ENCODE measurements around the gene ACTR1B. TPM values are rescaled to one million over a fixed set of nuclear protein-coding genes. Genes with fewer than 3 reads are reported as not detected.
"Not testable (repeated sequence)": the region's sequence is repeated elsewhere in the genome, so short reads cannot be mapped to it uniquely, and the experiment has no call there.

ACTR1B gene
- total RNA-seq, 4 donors from 2014 or later = 33.2 to 91.2 (median 69.3) TPM

- TF ChIP-seq CTCF (IDR thresholded peaks at IDR 0.05) = no peak
- TF ChIP-seq POLR2A (IDR thresholded peaks at IDR 0.05) = no peak
- Histone ChIP-seq H3K9me3 (no peaks in the 10 kb centered on the region), H3K4me1 (no peaks in the 10 kb centered on the region), H3K27me3 (no peaks in the 10 kb centered on the region), H3K4me3 (no peak overlapping the region), H3K36me3 (no peaks in the 10 kb centered on the region), H3K27ac (no peak overlapping the region)
- no peak for DNase-seq
- intact Hi-C loops (cut with DNase I; ENCODE audit: low total_unique reads) = no loop called here
These were observed 19.7 kb downstream of the ACTR1B start for GRCh38 chr2:97644023-97644717.

GRCh38 chr2:97626049-97626430, 37.8 kb downstream of the ACTR1B start:
- intact Hi-C loops (cut with DNase I; ENCODE audit: low total_unique reads); H3K36me3 ChIP-seq; H3K4me3 ChIP-seq; H3K9me3 ChIP-seq; H3K27me3 ChIP-seq; DNase-seq; H3K4me1 ChIP-seq; H3K27ac ChIP-seq: not testable (repeated sequence)

GRCh38 chr2:97625354-97626048, 38.3 kb downstream of the ACTR1B start:
- intact Hi-C loops (cut with DNase I; ENCODE audit: low total_unique reads); DNase-seq; H3K9me3 ChIP-seq; H3K4me3 ChIP-seq; H3K36me3 ChIP-seq; H3K4me1 ChIP-seq; H3K27ac ChIP-seq; H3K27me3 ChIP-seq: not testable (repeated sequence)

- H3K9me3 ChIP-seq; intact Hi-C loops (cut with DNase I; ENCODE audit: low total_unique reads): not testable (repeated sequence)
These were observed 40.9 kb downstream of the ACTR1B start for GRCh38 chr2:97622976-97623375.

GRCh38 chr2:97620492-97620891, 43.4 kb downstream of the ACTR1B start:
- H3K27ac ChIP-seq; H3K36me3 ChIP-seq; H3K9me3 ChIP-seq; intact Hi-C loops (cut with DNase I; ENCODE audit: low total_unique reads); H3K4me1 ChIP-seq; H3K4me3 ChIP-seq; DNase-seq; H3K27me3 ChIP-seq: not testable (repeated sequence)

More at GRCh38 chr2:97622976-97623375, 40.9 kb downstream of the ACTR1B start:
- H3K27me3 ChIP-seq, H3K4me3 ChIP-seq, H3K27ac ChIP-seq, H3K36me3 ChIP-seq, H3K4me1 ChIP-seq, DNase-seq: not testable (repeated sequence)

GRCh38 chr2:97618939-97619827, 44.7 kb downstream of the ACTR1B start:
- H3K4me3 ChIP-seq; H3K36me3 ChIP-seq; DNase-seq; H3K9me3 ChIP-seq; intact Hi-C loops (cut with DNase I; ENCODE audit: low total_unique reads); H3K27me3 ChIP-seq; H3K27ac ChIP-seq; H3K4me1 ChIP-seq: not testable (repeated sequence)

- no peak for TF ChIP-seq CTCF (IDR thresholded peaks at IDR 0.05)
- no peak for TF ChIP-seq POLR2A (IDR thresholded peaks at IDR 0.05)
- no peak overlapping the region for H3K4me3 ChIP-seq
- H3K27me3 ChIP-seq = no peaks in the 10 kb centered on the region
- intact Hi-C loops (cut with DNase I; ENCODE audit: low total_unique reads) = no loop called here
- no peak for DNase-seq
- H3K36me3 ChIP-seq = no peaks in the 10 kb centered on the region
- no peak overlapping the region for H3K27ac ChIP-seq
- no peaks in the 10 kb centered on the region for H3K9me3 ChIP-seq
- no peaks in the 10 kb centered on the region for H3K4me1 ChIP-seq
These were observed 45.9 kb downstream of the ACTR1B start for GRCh38 chr2:97617911-97618310.

GRCh38 chr2:97615746-97616145, 48.1 kb downstream of the ACTR1B start:
- H3K36me3 ChIP-seq; intact Hi-C loops (cut with DNase I; ENCODE audit: low total_unique reads); H3K9me3 ChIP-seq; H3K27me3 ChIP-seq; DNase-seq; H3K4me3 ChIP-seq; H3K27ac ChIP-seq; H3K4me1 ChIP-seq: not testable (repeated sequence)

GRCh38 chr2:97611895-97612294, 51.9 kb downstream of the ACTR1B start:
- H3K4me3 ChIP-seq; H3K27me3 ChIP-seq; H3K36me3 ChIP-seq; H3K27ac ChIP-seq; intact Hi-C loops (cut with DNase I; ENCODE audit: low total_unique reads); DNase-seq; H3K4me1 ChIP-seq; H3K9me3 ChIP-seq: not testable (repeated sequence)

GRCh38 chr2:97608745-97609144, 55.1 kb downstream of the ACTR1B start:
- intact Hi-C loops (cut with DNase I; ENCODE audit: low total_unique reads); H3K27me3 ChIP-seq; H3K36me3 ChIP-seq; H3K27ac ChIP-seq; H3K4me1 ChIP-seq; H3K9me3 ChIP-seq; H3K4me3 ChIP-seq; DNase-seq: not testable (repeated sequence)
